Activated CD8-positive, alpha-beta memory T cell treated with anti-CD3 and anti-CD28 coated beads, Interleukin-2, amount 10 ng/mL, durations not matched to agents 7 days and 5 days (primary cell): Measurements from ENCODE around the gene KLF17. TPM values are rescaled to one million over a fixed set of nuclear protein-coding genes. Genes with fewer than 3 reads are reported as not detected.

Source experiments
- ATAC-seq: fragments of 150-1000 bp; cut with Tn5 transposase; one replicate; pipeline ENCODE4 v1.10.0; 2021; ENCODE audit warnings: moderate library complexity
- CTCF ChIA-PET: fragments of 350-600 bp; sonication (Branson Sonifier 250); formaldehyde crosslinking; loops from one replicate; lab custom pipeline; 2021; ENCODE audit warnings: antibody characterized with exemption; lab: Charles Lee
- DNase-seq: peaks from one replicate; pipeline ENCODE4 v3.0.0-alpha.2; 2020
- H3K27ac Mint-ChIP-seq: one replicate; pipeline ENCODE4 v1.8.0; 2021; ENCODE audit warnings: mild to moderate bottlenecking, mixed read lengths
- H3K27me3 Mint-ChIP-seq: one replicate; pipeline ENCODE4 v1.8.0; 2021; ENCODE audit warnings: mixed read lengths
- H3K36me3 Mint-ChIP-seq: one replicate; pipeline ENCODE4 v1.8.0; 2021; ENCODE audit warnings: mild to moderate bottlenecking, mixed read lengths
- H3K4me1 Mint-ChIP-seq: one replicate; pipeline ENCODE4 v1.8.0; 2021; ENCODE audit warnings: mixed read lengths
- H3K4me3 Mint-ChIP-seq: one replicate; pipeline ENCODE4 v1.8.0; 2021; ENCODE audit warnings: mild to moderate bottlenecking, moderate library complexity, mixed read lengths
- H3K9me3 Mint-ChIP-seq: one replicate; pipeline ENCODE4 v1.8.0; 2022; ENCODE audit warnings: low read depth, mixed read lengths
- total RNA-seq, 2 experiments: library from RNA; stranded (reverse); gene quantifications; one replicate each; pipeline ENCODE4 v1.2.3, GENCODE V29; 2021

KLF17 gene, protein sequence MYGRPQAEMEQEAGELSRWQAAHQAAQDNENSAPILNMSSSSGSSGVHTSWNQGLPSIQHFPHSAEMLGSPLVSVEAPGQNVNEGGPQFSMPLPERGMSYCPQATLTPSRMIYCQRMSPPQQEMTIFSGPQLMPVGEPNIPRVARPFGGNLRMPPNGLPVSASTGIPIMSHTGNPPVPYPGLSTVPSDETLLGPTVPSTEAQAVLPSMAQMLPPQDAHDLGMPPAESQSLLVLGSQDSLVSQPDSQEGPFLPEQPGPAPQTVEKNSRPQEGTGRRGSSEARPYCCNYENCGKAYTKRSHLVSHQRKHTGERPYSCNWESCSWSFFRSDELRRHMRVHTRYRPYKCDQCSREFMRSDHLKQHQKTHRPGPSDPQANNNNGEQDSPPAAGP
- total RNA-seq = not detected

DNA sequence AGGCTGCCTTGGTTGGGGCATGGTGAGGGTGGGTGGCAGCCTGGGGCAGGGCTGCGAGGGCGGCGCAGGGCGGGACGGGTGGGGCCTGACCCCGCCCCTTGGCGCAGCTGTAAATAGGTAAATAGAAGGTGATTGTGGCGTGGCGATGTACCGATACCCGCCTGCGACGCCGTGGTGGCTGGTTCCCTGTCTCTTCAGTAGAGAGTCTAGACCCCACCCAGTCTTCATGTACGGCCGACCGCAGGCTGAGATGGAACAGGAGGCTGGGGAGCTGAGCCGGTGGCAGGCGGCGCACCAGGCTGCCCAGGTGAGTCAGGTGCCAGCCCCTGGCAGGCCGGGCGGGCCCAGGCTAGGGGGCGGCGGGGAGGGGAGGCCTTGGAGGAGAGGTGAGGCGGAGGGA is at the start of gene KLF17:
Gene KLF17 (plus strand): TSS at position 140 of the 400 bp plus-strand sequence. CDS start 87 bp downstream, at position 227.
- no peaks in the 10 kb centered on the region for H3K4me1 Mint-ChIP-seq
- H3K9me3 Mint-ChIP-seq = no peaks in the 10 kb centered on the region
- H3K4me3 Mint-ChIP-seq = no peak within 1 kb of the TSS
- no peak within 1 kb of the TSS for H3K27ac Mint-ChIP-seq
- CTCF ChIA-PET = interaction anchor here (0.7 kb wide), 1 partner anchor 119 kb away, joined by 3 read pairs; no protein-coding TSS in a partner anchor
- DNase-seq (no peak), ATAC-seq (no peak)
- H3K36me3 Mint-ChIP-seq = no peaks in the 10 kb centered on the region
- peaks cover 31% of the 10 kb centered on the region for H3K27me3 Mint-ChIP-seq

DNA sequence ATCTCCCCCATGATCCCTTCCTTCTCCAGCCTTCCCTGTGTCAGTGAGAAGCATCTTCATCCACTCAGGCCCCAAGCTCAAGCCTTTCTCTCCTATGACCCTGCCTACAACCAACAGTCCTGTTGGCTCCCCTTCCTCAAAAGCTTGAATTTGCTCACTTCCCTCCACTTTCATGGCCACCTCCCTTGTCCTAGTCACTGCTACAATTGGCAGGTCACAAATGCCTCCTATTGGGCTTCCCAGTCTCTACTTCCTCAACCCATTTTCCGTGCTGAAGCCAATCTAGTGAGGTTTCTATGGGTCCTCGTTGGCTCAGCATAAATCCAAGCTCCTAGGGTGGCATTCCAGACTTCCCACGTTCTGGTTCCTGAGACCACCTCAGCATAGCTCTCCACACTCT is 47.2 kb upstream of the KLF17 start:
- Mint-ChIP-seq H3K27ac (no peak overlapping the region), H3K4me1 (peaks cover 6% of the 10 kb centered on the region), H3K4me3 (no peak overlapping the region), H3K9me3 (no peaks in the 10 kb centered on the region), H3K36me3 (no peaks in the 10 kb centered on the region), H3K27me3 (peaks cover 35% of the 10 kb centered on the region)
- ATAC-seq (no peak), DNase-seq (no peak)
- CTCF ChIA-PET = interaction anchor here (1.2 to 1.3 kb wide), 2 partner anchors 10 to 66 kb away, joined by 3 read pairs; no protein-coding TSS in a partner anchor

DNA sequence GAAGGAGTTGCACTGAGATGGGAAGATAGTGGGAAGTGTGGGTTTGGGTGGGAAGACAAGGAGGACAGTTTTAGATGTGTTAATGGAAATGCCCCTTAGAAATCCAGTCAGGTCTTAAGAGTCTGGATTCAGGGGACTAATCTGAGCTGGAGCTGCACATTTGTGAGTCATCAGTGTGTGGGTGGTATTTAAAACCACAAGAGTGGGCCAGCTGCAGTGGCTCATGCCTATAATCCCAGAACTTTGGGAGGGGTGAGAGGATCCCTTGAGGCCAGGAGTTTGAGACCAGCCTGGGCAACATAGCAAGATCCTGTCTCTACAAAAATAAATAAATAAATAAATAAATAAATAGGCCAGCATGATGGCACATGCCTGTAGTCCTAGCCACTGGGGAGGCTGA is 46.4 kb upstream of the KLF17 start:
- CTCF ChIA-PET = interaction anchor here (0.8 kb wide), 1 partner anchor 318 kb away, joined by 3 read pairs; no protein-coding TSS in a partner anchor
- ATAC-seq (no peak), DNase-seq (no peak)
- Mint-ChIP-seq H3K27me3 (peaks cover 30% of the 10 kb centered on the region), H3K4me1 (peaks cover 6% of the 10 kb centered on the region), H3K9me3 (no peaks in the 10 kb centered on the region), H3K4me3 (no peak overlapping the region), H3K36me3 (no peaks in the 10 kb centered on the region), H3K27ac (no peak overlapping the region)

DNA sequence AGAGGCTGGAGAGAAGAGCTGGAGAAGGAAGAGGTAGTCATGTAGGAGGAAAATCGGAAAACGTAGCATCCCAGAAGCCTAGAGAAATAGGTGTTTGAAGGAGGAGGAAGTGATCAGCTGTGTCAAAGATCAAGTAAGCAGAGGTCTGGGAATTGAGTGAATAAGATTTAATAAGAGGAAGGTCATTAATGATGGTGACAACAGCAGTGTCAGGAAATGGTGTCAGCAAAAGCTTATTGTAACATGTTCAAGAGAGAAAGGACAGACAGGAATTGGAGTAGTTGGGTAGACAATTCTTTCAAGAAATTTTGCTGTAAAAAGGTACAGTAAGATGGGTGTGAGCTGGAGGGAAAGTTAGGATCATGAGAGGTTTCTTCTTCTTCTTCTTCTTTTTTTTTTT is 45.8 kb upstream of the KLF17 start:
- ATAC-seq = no peak
- peaks cover 4% of the 10 kb centered on the region for H3K4me1 Mint-ChIP-seq
- CTCF ChIA-PET = interaction anchor here (0.8 kb wide), 1 partner anchor 319 kb away, joined by 3 read pairs; no protein-coding TSS in a partner anchor

DNA sequence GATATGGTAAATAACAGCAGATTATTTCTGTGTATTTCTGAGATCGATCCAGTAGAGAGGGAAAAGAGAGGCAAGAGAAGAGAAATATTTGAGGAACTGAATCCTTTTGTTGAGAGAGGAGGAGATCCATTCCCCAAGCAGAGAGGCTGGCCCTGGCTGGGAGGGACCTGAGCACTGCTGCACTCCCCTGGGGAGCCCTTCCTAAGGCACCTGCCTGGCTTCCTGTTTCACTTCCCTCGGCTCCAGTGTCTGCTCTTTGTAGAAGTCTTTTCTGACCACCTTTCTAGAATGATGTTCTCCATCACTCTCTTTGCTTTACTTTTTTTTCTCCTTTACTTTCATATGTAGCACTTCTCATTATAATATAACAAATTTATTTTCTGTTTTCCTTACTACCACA is 45.1 kb upstream of the KLF17 start:
- H3K4me3 Mint-ChIP-seq = no peak overlapping the region
- H3K27ac Mint-ChIP-seq = no peak overlapping the region
- no peaks in the 10 kb centered on the region for H3K36me3 Mint-ChIP-seq
- peaks cover 33% of the 10 kb centered on the region for H3K27me3 Mint-ChIP-seq
- CTCF ChIA-PET = no interaction called here
- DNase-seq (no peak), ATAC-seq (no peak)
- no peaks in the 10 kb centered on the region for H3K9me3 Mint-ChIP-seq
- H3K4me1 Mint-ChIP-seq = peaks cover 2% of the 10 kb centered on the region

More for the DNA sequence above, 45.8 kb upstream of the KLF17 start:
- Mint-ChIP-seq H3K27me3 (peaks cover 33% of the 10 kb centered on the region), H3K27ac (no peak overlapping the region), H3K36me3 (no peaks in the 10 kb centered on the region), H3K9me3 (no peaks in the 10 kb centered on the region), H3K4me3 (no peak overlapping the region)
- DNase-seq = no peak

DNA sequence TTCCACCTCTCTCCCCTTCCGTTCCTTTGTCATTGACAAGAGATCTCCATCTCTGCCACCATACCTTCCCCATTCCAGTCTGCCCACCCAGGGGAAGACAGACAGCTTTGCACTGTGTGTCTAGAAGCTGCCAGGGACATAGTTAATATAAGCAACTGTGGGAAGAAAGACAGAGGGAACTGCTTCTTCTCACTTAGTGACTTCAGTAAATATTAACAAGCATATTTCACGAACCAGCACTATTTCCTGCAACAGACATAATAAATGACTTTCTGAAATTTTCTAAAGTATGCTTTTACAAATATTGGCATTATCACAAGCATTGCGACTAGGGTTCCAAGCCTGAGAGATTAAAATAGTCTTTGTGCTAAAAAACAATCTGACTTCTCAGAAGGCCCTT is 44.2 kb upstream of the KLF17 start:
- H3K4me3 Mint-ChIP-seq = no peak overlapping the region
- CTCF ChIA-PET = no interaction called here
- ATAC-seq = no peak
- no peaks in the 10 kb centered on the region for H3K36me3 Mint-ChIP-seq
- no peaks in the 10 kb centered on the region for H3K4me1 Mint-ChIP-seq
- no peak for DNase-seq
- H3K27ac Mint-ChIP-seq = no peak overlapping the region
- peaks cover 36% of the 10 kb centered on the region for H3K27me3 Mint-ChIP-seq
- no peaks in the 10 kb centered on the region for H3K9me3 Mint-ChIP-seq

DNA sequence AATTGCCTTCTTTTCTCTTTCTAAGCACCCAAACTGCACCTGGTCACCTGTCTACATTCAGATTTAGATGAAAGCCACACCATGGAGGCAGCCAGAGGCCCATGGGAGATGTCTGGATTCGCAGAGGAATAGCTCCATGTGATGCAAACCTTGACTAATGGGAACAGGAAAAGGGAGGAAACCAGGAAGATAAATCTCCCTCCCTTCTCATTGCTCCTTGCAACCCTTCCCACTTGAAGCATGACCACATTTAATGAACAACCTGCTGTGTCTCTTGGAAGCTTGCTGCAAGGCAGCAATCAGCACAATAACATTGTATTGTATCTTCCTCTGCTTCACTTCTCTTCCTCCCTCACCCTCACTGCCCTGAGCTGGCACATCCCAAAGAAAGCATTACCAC is 42.6 kb upstream of the KLF17 start:
- ATAC-seq (no peak), DNase-seq (no peak)
- H3K36me3 Mint-ChIP-seq = no peaks in the 10 kb centered on the region
- H3K27ac Mint-ChIP-seq = no peak overlapping the region
- H3K9me3 Mint-ChIP-seq = no peaks in the 10 kb centered on the region
- H3K4me3 Mint-ChIP-seq = no peak overlapping the region
- no peaks in the 10 kb centered on the region for H3K4me1 Mint-ChIP-seq
- CTCF ChIA-PET = no interaction called here
- H3K27me3 Mint-ChIP-seq = peaks cover 32% of the 10 kb centered on the region

DNA sequence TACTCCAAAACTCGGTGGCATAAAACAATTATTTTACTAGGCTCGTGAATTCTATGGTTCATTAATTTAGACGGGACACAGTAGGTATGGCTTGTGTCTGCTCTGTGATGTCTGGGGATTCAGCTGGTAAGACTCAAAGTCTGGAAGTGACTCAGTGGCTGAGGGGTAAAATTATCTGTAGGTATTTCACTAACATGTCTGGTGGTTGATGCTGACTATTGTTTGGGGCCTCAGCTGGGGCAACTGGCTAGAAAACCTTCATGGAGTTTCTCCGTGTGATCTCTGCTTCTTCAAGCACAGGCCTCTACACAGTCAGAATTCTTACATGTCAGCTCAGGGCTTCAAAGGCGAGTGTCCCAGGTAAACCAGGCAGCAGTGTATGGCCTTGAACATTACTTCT is 41.2 kb upstream of the KLF17 start:
- CTCF ChIA-PET = no interaction called here
- no peak for DNase-seq
- Mint-ChIP-seq H3K4me3 (no peak overlapping the region), H3K36me3 (no peaks in the 10 kb centered on the region), H3K27ac (no peak overlapping the region), H3K27me3 (peaks cover 38% of the 10 kb centered on the region), H3K9me3 (no peaks in the 10 kb centered on the region), H3K4me1 (no peaks in the 10 kb centered on the region)
- no peak for ATAC-seq

DNA sequence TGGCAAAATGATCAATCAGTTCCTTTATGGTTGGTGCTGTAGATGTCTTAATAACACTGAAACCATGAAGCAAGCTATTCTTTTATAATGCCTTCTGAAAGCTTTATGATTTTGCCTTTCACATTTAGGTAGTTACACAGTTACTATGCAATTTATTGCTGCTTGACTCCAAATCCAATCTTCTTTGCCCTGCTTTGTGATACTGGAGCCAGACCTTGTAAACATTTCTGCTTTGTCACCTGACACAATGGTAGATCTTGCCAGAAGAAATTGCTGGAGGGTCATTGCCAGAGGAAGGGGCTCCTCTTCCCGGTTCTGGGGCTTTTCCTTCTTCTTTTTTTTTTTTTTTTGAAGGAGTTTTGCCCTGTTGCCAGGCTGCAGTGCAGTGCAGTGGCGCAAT is 40.5 kb upstream of the KLF17 start:
- CTCF ChIA-PET = no interaction called here
- H3K36me3 Mint-ChIP-seq = no peaks in the 10 kb centered on the region
- no peak overlapping the region for H3K4me3 Mint-ChIP-seq
- no peaks in the 10 kb centered on the region for H3K9me3 Mint-ChIP-seq
- no peak overlapping the region for H3K27ac Mint-ChIP-seq
- H3K4me1 Mint-ChIP-seq = no peaks in the 10 kb centered on the region
- ATAC-seq (no peak), DNase-seq (no peak)
- peaks cover 36% of the 10 kb centered on the region for H3K27me3 Mint-ChIP-seq

DNA sequence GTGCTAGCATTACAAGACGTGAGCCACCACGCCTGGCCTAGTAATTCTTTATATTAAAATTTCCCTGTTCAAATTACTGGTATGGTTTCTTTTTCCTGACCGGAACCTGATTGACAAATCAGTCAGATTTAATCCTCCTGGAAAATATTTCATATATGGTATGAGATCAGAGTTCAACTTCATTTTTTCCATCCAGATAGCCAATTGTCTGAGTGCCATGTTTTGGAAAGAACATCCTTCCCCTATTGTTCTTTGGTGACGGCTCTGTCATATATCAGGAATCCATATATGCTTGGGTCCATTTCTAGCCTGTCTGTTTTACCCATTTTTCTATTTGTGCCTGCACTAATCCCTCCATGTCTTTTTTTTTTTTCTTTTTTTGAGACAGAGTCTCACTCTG is 39.1 kb upstream of the KLF17 start:
- DNase-seq = no peak
- Mint-ChIP-seq H3K27me3 (peaks cover 36% of the 10 kb centered on the region), H3K9me3 (no peaks in the 10 kb centered on the region), H3K36me3 (no peaks in the 10 kb centered on the region), H3K4me3 (no peak overlapping the region), H3K27ac (no peak overlapping the region), H3K4me1 (no peaks in the 10 kb centered on the region)
- CTCF ChIA-PET = no interaction called here
- ATAC-seq = no peak

DNA sequence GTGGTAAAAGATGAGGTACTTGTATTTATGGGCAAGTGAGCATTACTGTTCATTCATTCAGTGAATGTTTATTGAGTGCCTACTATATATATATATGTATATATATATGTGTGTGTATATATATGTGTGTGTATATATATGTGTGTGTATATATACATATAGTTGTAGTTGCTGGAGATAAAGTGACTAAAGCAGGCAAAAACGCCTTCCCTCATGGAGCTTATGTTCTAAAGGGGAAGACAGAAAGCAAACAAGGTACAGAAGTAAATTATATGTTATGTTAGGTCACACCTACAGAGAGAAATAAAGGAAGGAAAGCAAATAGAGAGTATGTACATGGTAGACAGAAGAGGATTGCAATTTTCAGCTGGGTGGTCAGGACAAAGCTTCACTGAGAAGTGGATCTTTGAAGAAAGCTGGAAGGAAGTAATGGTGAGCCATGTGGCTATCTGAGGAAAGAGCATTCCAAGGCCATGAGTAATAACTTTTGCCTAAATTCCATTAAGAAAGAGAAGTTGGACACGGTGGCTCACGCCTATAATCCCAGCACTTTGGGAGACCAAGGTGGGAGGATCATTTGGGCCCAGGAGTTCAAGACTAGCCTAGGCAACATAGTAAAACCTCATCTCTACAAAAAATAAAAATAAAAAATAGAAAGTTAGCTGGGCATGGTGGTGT is 33.5 kb upstream of the KLF17 start:
- DNase-seq (no peak), ATAC-seq (no peak)
- no peaks in the 10 kb centered on the region for H3K4me1 Mint-ChIP-seq
- peaks cover 35% of the 10 kb centered on the region for H3K27me3 Mint-ChIP-seq
- H3K36me3 Mint-ChIP-seq = no peaks in the 10 kb centered on the region
- CTCF ChIA-PET = interaction anchor here (1.3 kb wide), 1 partner anchor 79 kb away, joined by 4 read pairs; no protein-coding TSS in a partner anchor
- no peak overlapping the region for H3K27ac Mint-ChIP-seq
- H3K4me3 Mint-ChIP-seq = no peak overlapping the region
- H3K9me3 Mint-ChIP-seq = no peaks in the 10 kb centered on the region

DNA sequence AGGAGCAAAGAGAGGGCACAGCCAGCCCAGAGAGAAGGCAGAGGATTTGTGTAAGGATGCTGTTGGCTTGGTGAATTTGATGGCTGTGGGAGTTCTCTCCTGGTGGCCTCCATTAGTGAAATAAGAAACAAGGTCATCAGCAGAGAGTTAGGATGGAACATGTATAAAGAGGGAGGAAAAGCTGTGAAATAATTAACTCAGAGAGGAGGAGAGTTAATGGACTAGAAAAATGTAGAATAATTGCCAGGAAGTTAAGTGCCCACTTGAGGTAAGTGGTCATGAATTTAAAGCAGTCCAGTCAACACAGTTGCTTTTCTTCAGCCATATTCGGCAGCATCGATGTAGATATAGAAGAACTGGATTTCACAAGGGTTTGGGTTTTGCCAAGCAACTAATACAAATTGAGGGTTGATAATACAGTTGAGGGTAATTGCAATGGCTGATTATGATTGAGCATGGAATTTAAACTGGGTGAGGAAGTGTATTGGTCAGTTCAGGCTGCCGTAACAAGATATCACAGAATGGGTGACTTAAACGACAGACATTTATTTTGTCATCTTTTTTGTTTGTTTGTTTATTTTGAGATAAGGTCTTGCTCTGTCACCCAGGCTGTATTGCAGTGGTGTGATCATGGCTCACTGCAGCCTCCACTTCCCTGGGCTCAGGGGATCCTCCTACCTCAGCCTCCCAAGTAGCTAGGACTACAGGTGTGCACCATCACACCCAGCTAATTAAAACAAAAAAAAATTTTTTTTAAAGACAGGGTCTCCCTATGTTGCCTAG is 31.7 kb upstream of the KLF17 start:
- no peak for ATAC-seq
- DNase-seq = no peak
- Mint-ChIP-seq H3K4me3 (no peak overlapping the region), H3K9me3 (no peaks in the 10 kb centered on the region), H3K27me3 (peaks cover 35% of the 10 kb centered on the region), H3K36me3 (no peaks in the 10 kb centered on the region), H3K27ac (no peak overlapping the region), H3K4me1 (no peaks in the 10 kb centered on the region)
- CTCF ChIA-PET = no interaction called here

DNA sequence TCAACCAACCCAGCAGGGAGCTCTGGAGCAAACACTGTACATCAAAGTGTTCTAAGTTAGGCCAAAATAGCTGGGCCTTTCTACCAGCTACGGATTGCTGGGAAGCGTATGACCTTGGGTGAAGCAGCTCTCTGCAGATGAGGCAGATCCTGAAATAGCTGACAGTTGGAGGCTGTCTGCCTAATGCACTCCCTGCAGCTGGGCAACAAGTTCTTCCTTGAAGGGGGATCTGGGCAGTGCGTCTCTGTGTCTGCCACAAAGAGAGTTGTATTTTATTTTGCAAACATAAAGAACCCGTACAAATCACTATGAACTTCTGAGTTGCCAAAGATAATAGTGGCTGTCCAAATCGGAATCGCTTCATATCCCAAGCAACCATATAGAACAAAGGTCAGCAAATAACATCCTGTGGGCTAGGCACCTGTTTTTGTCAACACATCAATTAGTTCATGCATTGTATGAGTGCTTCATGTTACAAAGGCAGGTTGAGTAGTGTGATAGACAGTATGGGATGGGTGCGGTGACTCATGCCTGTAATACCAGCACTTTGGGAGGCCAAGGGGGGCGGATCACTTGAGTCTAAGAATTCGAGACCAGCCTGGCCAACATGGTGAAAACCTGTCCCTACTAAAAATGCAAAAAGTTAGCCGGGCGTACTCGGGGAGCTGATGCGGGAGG is 29.1 kb upstream of the KLF17 start:
- Mint-ChIP-seq H3K4me3 (no peak overlapping the region), H3K9me3 (no peaks in the 10 kb centered on the region), H3K27me3 (peaks cover 42% of the 10 kb centered on the region), H3K4me1 (no peaks in the 10 kb centered on the region), H3K36me3 (no peaks in the 10 kb centered on the region), H3K27ac (no peak overlapping the region)
- DNase-seq (no peak), ATAC-seq (no peak)
- CTCF ChIA-PET = no interaction called here
